GM19452 (cell line): ENCODE data around the gene AMPD2.

Source experiments
- ATAC-seq: cut with Tn5 transposase; IDR thresholded peaks from one replicate; pipeline ENCODE4 v1.9.1; 2021; ENCODE audit not compliant: unreplicated experiment

The AMPD2 gene

DNA sequence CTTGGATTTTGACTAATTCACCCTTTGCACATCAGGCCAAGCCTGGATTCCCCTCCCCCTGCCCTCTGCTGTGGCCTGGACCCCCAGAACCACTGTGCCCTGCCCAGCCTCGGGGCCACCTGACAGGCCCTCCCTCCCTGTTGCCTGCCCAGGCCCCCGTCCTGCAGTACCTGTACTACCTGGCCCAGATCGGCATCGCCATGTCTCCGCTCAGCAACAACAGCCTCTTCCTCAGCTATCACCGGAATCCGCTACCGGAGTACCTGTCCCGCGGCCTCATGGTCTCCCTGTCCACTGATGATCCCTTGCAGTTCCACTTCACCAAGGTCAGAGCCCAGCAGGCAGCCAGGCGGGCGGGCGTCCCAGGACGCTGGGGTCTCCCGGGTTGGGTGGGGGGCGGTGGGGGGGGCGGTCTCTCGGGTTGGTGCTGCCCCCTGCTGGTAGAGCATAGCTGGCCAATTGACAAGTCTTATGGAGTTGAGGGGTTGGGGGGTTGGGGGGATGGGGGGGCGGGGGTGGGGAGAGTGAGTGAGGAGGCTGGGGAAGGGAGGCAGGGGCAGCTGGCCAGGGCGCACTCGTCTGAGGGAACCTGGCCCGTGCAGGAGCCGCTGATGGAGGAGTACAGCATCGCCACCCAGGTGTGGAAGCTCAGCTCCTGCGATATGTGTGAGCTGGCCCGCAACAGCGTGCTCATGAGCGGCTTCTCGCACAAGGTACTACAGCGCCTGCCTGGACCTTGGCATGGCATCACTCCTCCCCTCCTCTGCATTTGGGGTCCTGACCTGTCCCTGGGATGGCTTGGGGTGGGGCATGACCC, 10.7 kb downstream of the AMPD2 start:
- no peak for ATAC-seq

DNA sequence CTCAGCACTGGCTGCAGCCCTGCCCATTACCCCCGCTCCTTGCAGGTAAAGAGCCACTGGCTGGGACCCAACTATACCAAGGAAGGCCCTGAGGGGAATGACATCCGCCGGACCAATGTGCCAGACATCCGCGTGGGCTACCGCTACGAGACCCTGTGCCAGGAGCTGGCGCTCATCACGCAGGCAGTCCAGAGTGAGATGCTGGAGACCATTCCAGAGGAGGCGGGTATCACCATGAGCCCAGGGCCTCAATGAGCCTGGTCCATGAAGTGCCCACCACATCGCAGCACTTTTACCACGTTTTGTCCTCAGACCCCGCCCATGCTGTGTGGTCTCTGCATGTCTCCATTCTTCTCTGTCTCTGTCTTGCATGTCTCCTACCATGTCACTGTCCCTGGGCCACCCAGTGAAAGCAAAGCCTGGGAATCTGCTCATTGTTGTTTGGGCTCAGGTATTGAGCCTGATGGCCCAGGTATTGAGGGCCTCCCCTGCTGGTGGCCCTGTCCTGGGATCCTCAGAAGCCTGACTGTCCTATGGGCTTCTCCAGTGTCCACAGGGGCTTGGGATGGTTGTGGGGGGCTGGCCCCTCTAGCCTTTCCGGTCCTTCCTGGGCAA, 11.4 kb downstream of the AMPD2 start:
- no peak for ATAC-seq

DNA sequence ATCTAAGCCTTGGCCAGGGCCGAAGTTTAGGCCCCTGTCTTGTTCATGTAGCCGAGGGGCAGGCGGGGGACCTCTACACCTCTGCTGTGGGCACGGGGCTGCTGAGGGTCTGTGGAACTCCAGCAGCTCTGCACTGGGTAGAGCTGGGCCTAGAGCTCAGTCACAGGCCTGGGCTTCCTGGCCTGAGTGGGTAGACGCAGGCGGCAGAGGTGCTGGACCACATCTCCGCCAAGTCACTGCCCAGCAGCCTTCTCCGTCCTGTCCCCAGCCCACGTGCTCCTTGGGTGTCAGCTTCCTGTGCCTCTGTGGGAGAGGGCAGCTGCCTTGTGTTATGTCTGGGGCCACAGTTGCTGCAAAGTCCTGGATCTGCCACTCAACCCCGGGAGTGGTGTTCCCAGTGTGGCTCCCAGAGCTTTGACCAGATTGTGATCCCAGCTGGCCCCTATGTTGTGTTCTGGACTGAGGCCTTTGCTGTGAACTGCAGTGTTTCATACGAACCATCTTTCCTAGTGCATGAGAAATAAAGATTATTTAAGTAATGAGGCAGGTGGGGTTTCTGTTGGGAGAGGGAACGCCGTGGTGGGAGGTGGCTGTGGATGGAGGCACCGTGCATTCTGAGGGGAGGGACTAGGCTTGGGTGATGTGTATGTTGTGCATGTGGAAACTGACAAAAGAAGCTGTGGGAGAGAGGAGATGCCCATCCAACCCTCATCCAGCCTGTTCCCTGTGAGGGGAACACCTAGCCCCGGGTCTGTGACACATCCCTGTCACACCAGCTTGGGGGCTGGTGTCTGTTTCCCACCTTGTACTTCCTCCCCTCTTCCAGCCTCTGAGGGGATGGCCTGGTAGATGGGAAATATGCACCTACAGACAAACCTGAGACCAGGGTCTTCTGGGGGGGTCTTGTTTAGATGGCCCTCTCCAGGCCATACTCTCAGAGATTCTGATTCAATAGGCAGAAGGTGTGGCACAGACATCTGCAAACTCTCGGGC, 12.2 kb downstream of the AMPD2 start:
- no peak for ATAC-seq

DNA sequence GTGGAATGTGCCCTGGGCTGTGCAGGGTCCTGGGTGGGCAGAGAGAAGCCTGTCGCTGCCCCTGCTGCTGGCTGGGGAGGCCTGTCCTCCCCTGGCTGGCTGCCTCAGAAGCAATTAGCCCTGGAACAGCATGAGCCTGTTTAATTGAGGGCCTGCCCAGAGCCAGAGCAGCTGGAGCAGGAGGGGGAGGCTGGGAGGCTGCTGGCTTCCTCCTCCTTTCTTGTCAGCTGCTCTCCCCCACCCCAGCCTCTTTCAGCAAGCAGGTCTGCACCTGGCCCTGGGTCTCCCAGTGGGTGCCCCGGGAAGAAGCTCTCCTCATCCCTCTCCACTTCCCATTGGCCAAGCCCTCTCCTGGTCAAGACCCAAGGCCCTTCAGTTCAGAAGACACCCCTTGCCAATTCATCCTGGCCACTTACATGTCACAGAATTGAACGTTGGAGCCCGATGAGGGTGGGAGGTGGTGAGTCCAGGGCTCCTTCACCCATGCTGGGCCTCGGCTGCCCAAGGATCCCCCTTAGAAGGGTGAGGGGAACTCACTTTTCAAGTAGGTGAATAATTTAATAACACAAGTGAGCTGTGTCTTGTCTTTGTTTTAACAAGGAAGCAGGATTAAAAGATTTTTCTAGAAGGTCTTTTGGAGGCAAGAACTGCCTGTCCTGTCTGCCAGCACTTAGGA, 13.2 kb downstream of the AMPD2 start:
- no peak for ATAC-seq

- ATAC-seq: no peak
These were observed 14.7 kb downstream of the AMPD2 start for GRCh38 chr1:109634292-109634691.

GRCh38 chr1:109634771-109635750, 15.4 kb downstream of the AMPD2 start:
- no peak for ATAC-seq

GRCh38 chr1:109635862-109636200, 16.2 kb downstream of the AMPD2 start:
- ATAC-seq: no peak

DNA sequence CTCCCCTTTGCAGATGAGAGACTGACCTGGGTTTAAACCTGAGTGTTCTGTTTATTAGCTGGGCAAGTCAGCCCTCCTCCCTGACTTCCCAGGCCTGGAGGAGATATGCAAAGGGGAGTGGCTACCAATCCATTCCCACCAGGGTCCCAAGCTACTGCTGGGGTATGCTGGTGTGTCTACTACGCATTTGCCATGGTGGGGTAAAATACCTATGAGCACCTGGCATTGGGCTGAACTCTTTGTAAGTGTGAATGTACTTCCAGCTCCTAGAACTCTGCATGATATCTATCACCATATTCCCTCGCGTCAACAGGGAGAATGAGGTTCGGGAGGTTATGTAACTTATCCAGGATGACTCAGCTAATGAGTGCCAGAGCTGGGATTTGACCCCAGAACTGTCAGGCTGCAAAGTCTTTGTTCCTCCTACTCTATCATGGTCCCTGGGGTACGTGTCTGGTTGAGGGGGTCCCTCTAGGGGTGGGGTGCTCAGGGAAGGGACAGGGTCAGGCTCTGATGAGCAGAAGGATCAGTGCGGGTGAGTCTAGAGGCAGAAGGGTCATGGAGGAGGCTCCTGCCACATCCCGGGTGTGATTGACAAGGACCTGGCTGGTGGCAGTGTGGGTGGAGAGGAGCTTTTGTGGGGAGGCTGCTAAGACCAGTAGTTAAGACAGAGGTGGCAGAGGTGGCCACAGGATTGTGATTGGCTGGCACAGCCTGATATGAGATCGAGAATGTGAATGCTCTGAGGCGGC, 16.7 kb downstream of the AMPD2 start:
- ATAC-seq: no peak

DNA sequence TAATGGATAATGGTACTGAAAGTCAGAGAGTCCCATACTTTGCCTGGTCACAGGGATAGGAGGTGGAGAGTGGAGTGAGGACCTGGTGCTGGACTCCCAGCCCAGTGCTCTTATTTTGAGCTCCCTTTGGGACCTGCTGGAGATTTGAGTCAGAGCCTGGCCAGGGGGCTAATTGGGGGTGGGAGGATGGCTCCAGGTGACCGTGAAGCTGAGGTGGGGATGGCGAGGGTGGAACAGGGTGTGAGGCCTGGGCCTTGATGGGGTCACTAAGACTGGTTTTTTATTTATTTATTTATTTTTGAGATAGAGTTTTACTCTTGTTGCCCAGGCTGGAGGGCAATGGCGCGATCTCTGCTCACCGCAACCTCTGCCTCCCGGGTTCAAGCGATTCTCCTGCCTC, 17.8 kb downstream of the AMPD2 start:
- ATAC-seq: no peak

GRCh38 chr1:109639063-109639840, 19.6 kb downstream of the AMPD2 start:
- ATAC-seq: no peak

- ATAC-seq: no peak
These were observed 20.2 kb downstream of the AMPD2 start for GRCh38 chr1:109639841-109640184.

GRCh38 chr1:109640285-109640865, 20.7 kb downstream of the AMPD2 start:
- ATAC-seq: peak; percentile 59

DNA sequence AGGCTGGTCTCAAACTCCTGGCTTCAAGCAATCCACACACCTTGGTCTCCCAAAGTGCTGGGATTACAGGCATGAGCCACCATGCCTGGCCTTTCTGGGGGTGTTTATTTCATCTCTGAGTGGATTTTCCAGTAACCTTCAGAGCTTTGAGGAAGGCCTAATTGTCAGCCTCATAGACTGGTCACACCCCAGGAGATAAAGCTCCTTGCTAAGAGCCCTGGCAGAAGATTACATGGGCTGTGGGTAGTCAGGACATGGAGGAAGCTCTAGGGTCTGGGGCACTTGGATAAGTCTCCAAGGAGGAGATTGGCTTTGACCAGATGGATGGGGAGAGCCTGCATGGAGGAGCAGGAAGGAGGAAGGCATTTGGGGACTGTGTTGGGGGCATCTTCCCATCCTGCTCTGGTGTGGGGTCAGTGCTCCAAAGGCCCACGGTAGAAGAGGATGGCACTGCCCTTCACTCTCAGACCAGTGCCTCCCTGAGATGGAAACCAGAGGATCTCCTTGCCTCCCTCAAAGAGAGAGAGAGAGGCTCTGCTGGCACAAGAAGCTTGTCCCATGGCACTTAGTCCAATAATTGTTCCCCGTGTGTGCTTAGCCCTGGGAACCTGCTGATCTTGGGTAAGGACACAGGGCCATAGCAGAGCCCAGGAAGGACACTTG, 21.6 kb downstream of the AMPD2 start:
- no peak for ATAC-seq

- ATAC-seq: no peak
These were observed 22.2 kb downstream of the AMPD2 start for GRCh38 chr1:109641861-109642260.

DNA sequence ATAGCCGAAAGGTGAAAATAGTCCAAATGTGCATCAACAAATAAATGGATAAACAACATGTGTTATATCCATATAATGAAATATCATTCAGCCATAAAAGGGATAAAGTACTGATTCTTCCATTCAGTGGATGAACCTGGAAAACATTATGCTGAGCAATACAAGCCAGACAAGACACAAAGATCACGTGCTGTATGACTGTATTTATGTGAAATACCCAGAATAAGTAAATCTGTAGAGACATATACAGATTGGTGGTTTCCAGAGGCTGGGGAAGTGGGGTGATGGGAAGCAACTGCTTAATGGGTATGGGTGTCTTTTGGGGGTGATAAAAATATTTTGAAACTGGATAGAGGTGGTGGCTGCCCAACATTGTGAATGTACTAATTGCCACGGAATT, 23.0 kb downstream of the AMPD2 start:
- ATAC-seq: no peak

GRCh38 chr1:109643385-109644230, 24.0 kb downstream of the AMPD2 start:
- peak; percentile 81 for ATAC-seq

GRCh38 chr1:109644670-109645069, 25.0 kb downstream of the AMPD2 start:
- ATAC-seq: no peak
